Adipocyte (in vitro differentiated cells): ENCODE measurements around the gene BIRC6.

Source experiments
- DNase-seq: peaks from one replicate; pipeline ENCODE4 v3.0.0-alpha.2; 2015; ENCODE audit warnings: low read depth
- H3K27me3 ChIP-seq: replicated peaks from 2 replicates; pipeline ENCODE4 v1.7.0; 2013; ENCODE audit warnings: mild to moderate bottlenecking, low read length, moderate library complexity; ENCODE audit not compliant: control insufficient read depth, insufficient read depth
- H3K36me3 ChIP-seq: 2 replicates; pipeline ENCODE4 v1.7.0; 2013; ENCODE audit warnings: low read length, mild to moderate bottlenecking, moderate library complexity; ENCODE audit not compliant: control insufficient read depth, insufficient read depth, severe bottlenecking
- H3K4me1 ChIP-seq: 2 replicates; pipeline ENCODE4 v1.7.0; 2013; ENCODE audit warnings: mild to moderate bottlenecking, low read length, moderate library complexity; ENCODE audit not compliant: control insufficient read depth, insufficient read depth
- H3K4me3 ChIP-seq: 2 replicates; pipeline ENCODE4 v1.7.0; 2013; ENCODE audit warnings: mild to moderate bottlenecking, low read length, moderate library complexity
- H3K9ac ChIP-seq: 2 replicates; pipeline ENCODE4 v1.7.0; 2013; ENCODE audit warnings: mild to moderate bottlenecking, low read length, moderate library complexity
- H3K9me3 ChIP-seq: 2 replicates; pipeline ENCODE4 v1.7.0; 2013; ENCODE audit warnings: mild to moderate bottlenecking, low read length, moderate library complexity; ENCODE audit not compliant: control insufficient read depth

Gene BIRC6

DNA sequence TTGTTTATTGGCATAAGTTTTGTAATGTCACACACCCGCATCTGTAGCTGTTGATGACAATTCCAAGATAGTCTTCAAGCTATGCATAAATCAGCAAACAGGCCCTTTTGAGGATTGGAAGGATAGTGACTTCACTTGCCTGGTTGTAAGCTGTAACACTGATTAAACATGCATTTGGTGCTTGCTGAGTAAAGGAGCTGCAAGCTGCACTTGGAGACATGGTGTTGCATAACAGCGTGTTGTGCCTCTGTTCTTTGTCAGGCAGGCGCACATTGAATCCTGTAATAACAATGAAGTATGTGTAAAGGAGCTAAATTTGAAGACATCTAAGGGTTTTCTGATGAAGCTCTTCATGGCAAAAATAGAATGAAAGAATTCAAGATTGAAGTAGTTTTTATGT lies 202.3 kb downstream of the BIRC6 start:
- peak; percentile 62 for DNase-seq
- Histone ChIP-seq H3K4me1 (peaks cover 13% of the 10 kb centered on the region), H3K9ac (no peak overlapping the region)

DNA sequence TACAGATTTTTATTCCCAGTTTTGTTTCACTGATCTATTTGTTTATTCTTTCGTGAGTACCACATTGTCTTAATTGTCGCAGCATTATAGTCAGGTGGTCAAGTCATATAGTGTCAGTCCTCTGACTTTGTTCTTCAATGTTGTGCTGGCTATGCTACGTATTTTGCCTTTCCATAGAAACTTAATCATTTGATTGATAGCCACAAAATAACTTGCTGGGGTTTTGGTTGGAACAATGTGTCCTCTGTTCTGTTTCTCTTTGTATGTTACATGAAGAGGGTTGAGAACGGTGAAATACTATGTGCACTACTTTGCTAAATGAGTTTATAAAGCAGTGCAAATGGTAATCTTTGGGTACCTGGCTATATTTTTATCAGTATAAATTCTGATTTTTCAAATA lies 206.1 kb downstream of the BIRC6 start:
- Histone ChIP-seq H3K27me3 (no peaks in the 10 kb centered on the region), H3K4me1 (peaks cover 13% of the 10 kb centered on the region), H3K36me3 (peaks cover 32% of the 10 kb centered on the region), H3K4me3 (no peak overlapping the region), H3K9ac (no peak overlapping the region), H3K9me3 (peaks cover 9% of the 10 kb centered on the region)
- DNase-seq, result no peak

More for the DNA sequence above, 202.3 kb downstream of the BIRC6 start:
- Histone ChIP-seq H3K4me3 (no peak overlapping the region), H3K27me3 (no peaks in the 10 kb centered on the region), H3K9me3 (no peaks in the 10 kb centered on the region), H3K36me3 (peaks cover 22% of the 10 kb centered on the region)

DNA sequence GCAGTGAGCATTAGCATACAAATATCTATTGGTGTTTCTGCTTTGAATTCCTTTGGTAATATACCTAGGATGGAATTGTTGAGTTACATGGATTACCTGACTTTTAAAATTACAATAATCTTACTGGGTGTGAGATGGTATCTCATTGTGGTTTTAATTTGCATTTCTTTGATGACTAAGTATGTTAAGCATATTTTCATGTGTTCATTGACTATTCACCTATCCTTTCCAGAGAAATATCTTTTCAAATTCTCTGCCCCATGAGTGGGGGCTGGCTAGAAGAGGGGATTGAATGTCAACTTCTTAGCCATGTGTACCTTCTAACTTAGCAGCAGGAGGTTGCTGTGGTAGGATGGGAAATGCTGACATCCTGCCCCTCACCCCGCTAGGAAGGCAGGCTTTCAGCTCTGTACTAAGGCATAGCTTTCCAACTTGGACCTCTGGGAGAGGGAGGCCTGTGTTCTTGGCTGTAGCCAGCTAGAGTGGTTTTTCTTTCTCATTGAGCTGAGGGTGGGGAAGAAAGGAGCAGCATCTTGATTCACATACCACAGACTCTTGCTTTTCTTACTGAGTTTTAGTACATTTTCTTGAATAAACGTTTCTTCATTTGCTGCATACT lies 207.7 kb downstream of the BIRC6 start:
- H3K27me3 ChIP-seq, result no peaks in the 10 kb centered on the region
- peaks cover under 1% of the 10 kb centered on the region for H3K4me1 ChIP-seq
- no peak overlapping the region for H3K4me3 ChIP-seq
- H3K36me3 ChIP-seq, result peaks cover 39% of the 10 kb centered on the region
- no peak for DNase-seq
- H3K9me3 ChIP-seq, result peaks cover 9% of the 10 kb centered on the region
- no peak overlapping the region for H3K9ac ChIP-seq

DNA sequence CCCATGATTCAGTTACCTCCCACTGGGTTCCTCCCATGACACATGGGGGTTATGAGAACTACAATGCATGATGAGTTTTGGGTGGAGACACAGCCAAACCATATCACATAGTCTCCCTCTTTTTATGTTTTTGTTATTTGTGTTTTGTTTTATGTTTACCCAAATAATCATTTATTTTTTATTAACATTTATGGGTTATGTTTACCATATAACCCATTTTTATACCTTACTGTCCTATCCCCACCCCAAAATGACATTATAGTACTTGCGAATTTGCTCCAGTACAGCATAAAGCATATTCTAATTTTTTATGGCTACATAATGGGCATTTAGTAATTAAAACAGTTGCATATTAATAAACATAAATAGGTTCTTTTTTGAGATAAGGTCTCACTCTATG lies 209.1 kb downstream of the BIRC6 start:
- no peaks in the 10 kb centered on the region for H3K4me1 ChIP-seq

DNA sequence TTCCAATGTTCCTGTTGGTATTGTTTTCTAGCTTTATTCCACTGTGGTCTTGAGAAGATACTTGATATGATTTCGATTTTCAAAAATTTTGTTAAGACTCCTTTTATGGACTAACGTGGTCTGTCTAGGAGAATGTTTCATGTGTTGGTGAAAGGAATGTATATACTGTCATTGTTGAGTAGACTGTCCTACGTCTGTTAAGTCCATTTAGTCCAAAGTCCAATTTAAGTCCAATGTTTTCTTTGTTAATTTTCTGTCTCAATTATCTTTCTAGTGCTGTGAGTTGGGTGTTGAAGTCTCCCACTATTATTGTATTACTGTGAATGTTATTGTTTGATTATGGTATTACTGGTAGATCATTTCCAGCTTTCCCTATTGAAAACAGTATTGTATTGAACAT lies 215.2 kb downstream of the BIRC6 start:
- H3K9ac ChIP-seq, result no peak overlapping the region
- no peak for DNase-seq
- no peaks in the 10 kb centered on the region for H3K9me3 ChIP-seq
- H3K4me1 ChIP-seq, result no peaks in the 10 kb centered on the region
- peaks cover 29% of the 10 kb centered on the region for H3K36me3 ChIP-seq
- H3K27me3 ChIP-seq, result no peaks in the 10 kb centered on the region
- H3K4me3 ChIP-seq, result no peak overlapping the region

More for the DNA sequence above, 209.1 kb downstream of the BIRC6 start:
- H3K4me3 ChIP-seq, result no peak overlapping the region
- no peak overlapping the region for H3K9ac ChIP-seq
- H3K9me3 ChIP-seq, result peaks cover 9% of the 10 kb centered on the region
- H3K27me3 ChIP-seq, result no peaks in the 10 kb centered on the region
- DNase-seq, result no peak
- H3K36me3 ChIP-seq, result peaks cover 39% of the 10 kb centered on the region

DNA sequence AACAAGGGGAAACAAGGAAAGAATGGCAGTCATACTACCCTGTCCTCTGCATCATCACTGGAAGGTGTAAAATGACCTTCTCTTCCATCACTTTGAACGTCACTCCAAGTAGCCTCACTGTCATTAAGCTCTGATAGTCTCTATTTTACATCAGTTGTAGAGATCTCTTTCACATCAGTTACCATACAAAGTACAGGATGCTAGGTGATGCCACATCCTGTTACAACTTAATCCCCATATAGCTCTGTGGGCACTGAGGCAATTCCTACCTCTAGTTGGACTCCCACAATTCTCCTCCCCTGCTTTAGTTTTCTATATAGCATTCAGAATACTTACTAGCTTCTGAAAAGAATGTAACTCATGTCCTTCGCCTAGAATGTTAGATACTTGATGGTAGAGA lies 215.9 kb downstream of the BIRC6 start:
- H3K27me3 ChIP-seq, result no peaks in the 10 kb centered on the region
- peaks cover 30% of the 10 kb centered on the region for H3K36me3 ChIP-seq
- no peak overlapping the region for H3K4me3 ChIP-seq
- DNase-seq, result no peak
- no peak overlapping the region for H3K9ac ChIP-seq
- no peaks in the 10 kb centered on the region for H3K4me1 ChIP-seq
- no peaks in the 10 kb centered on the region for H3K9me3 ChIP-seq

DNA sequence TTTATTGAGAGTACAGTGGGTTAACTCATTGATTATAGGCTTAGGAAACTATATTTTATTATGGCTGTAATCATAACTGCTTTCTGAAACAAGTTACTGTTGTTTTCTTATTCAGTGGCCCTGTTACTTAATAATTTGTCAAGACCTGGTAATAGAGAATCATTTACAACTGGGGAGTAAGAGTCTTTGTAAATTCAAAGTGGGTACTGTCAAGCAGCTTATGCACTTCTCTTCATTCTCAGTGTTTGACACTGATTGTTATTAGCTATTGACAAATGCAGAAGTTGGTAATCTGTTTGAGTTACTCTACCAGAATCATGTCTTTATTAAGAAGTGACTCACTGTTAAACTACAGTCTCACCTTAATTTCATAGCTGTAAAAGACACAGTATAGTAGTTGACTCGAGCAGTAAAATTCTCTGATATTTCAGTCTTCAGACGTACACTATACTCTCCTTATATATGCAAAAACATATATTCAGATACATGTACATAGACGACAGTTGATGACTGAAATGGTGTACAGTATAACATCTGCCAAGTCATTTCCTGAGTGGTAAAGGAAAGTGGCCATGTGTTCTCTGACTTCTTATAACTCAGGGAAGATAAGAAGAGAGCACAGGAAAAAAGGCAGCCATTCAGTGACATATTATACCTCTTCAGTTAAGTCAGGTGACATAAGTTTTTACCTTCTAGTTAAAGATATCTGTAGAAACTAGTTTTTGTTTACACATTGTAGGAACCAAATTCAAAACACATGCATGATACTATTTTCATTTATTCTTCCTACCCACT lies 235.0 kb downstream of the BIRC6 start:
- H3K9me3 ChIP-seq, result no peaks in the 10 kb centered on the region
- no peaks in the 10 kb centered on the region for H3K27me3 ChIP-seq
- no peak for DNase-seq
- H3K4me1 ChIP-seq, result no peaks in the 10 kb centered on the region
- no peak overlapping the region for H3K4me3 ChIP-seq
- H3K36me3 ChIP-seq, result peaks cover 20% of the 10 kb centered on the region
- no peak overlapping the region for H3K9ac ChIP-seq

DNA sequence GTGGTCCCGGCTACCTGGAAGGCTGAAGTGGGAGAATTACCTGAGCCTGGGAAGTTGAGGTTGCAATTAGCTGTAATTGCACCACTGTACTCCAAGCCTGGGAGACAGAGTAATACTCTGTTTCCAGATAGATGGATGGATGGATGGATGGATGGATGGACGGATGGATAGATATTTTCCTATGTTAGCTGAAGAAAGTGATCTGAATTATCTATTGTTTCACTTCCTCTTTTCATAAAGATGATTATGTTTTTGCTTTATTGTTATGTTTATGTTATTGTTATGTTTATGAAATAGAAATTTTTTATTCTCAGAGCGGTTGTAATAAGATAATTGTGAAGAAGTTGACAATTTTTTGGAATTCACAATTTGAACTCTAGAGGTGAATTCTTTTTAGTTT lies 237.8 kb downstream of the BIRC6 start:
- Histone ChIP-seq H3K9me3 (no peaks in the 10 kb centered on the region), H3K4me3 (no peak overlapping the region), H3K27me3 (no peaks in the 10 kb centered on the region), H3K9ac (no peak overlapping the region), H3K4me1 (no peaks in the 10 kb centered on the region), H3K36me3 (peaks cover 33% of the 10 kb centered on the region)
- DNase-seq, result no peak

DNA sequence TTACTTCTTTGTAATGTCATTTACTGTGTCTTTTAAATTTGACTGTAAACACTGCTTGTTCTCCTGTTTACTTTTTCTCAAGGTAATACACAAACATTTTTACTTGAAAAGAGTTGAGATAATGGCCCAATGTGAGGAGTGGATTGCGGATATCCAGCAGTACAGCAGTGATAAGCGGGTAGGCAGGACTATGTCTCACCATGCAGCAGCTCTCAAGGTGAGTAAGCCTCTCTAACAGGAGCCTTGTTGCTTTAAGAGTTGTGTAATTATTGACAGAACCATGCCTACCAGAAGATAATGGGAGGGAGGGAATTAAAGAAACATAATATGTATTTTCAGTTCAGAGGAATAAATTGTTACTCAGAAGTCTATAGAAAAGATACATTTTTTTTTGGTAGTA lies 254.5 kb downstream of the BIRC6 start:
- H3K9ac ChIP-seq, result no peak overlapping the region
- DNase-seq, result no peak
- no peak overlapping the region for H3K4me3 ChIP-seq
- no peaks in the 10 kb centered on the region for H3K9me3 ChIP-seq
- no peaks in the 10 kb centered on the region for H3K4me1 ChIP-seq
- no peaks in the 10 kb centered on the region for H3K27me3 ChIP-seq
- peaks cover 80% of the 10 kb centered on the region for H3K36me3 ChIP-seq

DNA sequence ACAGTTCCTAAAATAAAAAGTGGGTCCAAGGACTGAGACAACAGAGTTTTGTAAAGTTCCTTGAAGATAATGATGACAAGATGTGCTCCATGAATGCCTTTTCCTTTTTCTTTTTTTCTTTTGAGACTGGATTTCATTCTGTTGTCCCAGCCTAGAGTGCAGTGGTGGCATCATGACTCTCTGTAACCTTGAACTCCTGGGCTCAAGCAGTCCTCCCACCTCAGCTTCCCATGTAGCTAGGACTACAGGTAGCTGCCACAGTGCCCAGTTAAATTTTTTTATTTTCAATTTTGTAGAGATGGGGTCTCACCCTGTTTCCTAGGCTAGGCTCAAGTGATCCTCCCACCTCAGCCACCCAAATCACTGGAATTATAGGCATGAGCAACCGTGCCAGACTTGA lies 254.9 kb downstream of the BIRC6 start:
- DNase-seq, result no peak
- Histone ChIP-seq H3K4me3 (no peak overlapping the region), H3K4me1 (no peaks in the 10 kb centered on the region), H3K9ac (no peak overlapping the region), H3K27me3 (no peaks in the 10 kb centered on the region), H3K36me3 (peaks cover 82% of the 10 kb centered on the region), H3K9me3 (no peaks in the 10 kb centered on the region)

DNA sequence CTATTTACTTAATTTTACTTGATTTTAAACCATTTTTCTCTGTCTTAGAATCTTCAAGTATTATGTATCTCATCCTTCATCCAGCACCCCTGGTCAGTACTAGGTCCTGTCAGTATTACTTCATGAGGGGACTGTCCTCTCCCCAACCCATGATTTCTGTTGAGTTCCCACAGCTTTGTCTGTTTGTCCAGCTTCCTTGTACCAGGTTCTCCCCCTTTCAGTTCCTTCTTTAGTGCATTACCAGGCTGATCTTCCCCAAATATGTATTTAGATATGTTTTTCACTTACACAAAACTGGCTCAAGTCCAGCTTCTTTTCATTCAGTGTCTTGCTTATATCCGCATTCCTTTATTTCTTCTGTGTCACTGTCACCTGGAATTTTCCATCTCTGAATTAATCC lies 257.3 kb downstream of the BIRC6 start:
- no peak overlapping the region for H3K9ac ChIP-seq
- H3K36me3 ChIP-seq, result peaks cover 84% of the 10 kb centered on the region
- H3K9me3 ChIP-seq, result no peaks in the 10 kb centered on the region
- no peaks in the 10 kb centered on the region for H3K27me3 ChIP-seq
- no peak for DNase-seq
- no peak overlapping the region for H3K4me3 ChIP-seq
- H3K4me1 ChIP-seq, result no peaks in the 10 kb centered on the region
